Measurements from ENCODE around the gene ADRA2B.

ADRA2B gene

GRCh38 chr2:96114903-96115581 lies 1.3 kb downstream of the ADRA2B start:
- TF ChIP-seq FOXP2 (optimal IDR thresholded peaks at IDR 0.05; ENCODE audit: borderline replicate concordance, extremely low read depth, extremely low read length, insufficient read depth) (no peak), POLR2AphosphoS5 (IDR thresholded peaks at IDR 0.05; ENCODE audit: low read depth, low read length) (no peak), REST (IDR thresholded peaks at IDR 0.05; ENCODE audit: insufficient read depth in 1 of 2, low read depth in 2 of 2, low read length in 2 of 2) (no peak), SIN3A (IDR thresholded peaks at IDR 0.05; ENCODE audit: borderline replicate concordance, insufficient read depth, low read length) (no peak), TAF1 (IDR thresholded peaks at IDR 0.05; ENCODE audit: borderline replicate concordance, insufficient read depth, low read length) (no peak)

- TF ChIP-seq FOXP2 (optimal IDR thresholded peaks at IDR 0.05; ENCODE audit: borderline replicate concordance, extremely low read depth, extremely low read length, insufficient read depth) (no peak), SIN3A (IDR thresholded peaks at IDR 0.05; ENCODE audit: borderline replicate concordance, insufficient read depth, low read length) (no peak), POLR2AphosphoS5 (IDR thresholded peaks at IDR 0.05; ENCODE audit: low read depth, low read length) (no peak), TAF1 (IDR thresholded peaks at IDR 0.05; ENCODE audit: borderline replicate concordance, insufficient read depth, low read length) (no peak), REST (IDR thresholded peaks at IDR 0.05; ENCODE audit: insufficient read depth in 1 of 2, low read depth in 2 of 2, low read length in 2 of 2) (no peak)
Measured at GRCh38 chr2:96114546-96114902, 1.8 kb downstream of the ADRA2B start.

- TF ChIP-seq FOXP2 (optimal IDR thresholded peaks at IDR 0.05; ENCODE audit: borderline replicate concordance, extremely low read depth, extremely low read length, insufficient read depth) (no peak), REST (IDR thresholded peaks at IDR 0.05; ENCODE audit: insufficient read depth in 1 of 2, low read depth in 2 of 2, low read length in 2 of 2) (no peak)
Measured at GRCh38 chr2:96113951-96114350, 2.4 kb downstream of the ADRA2B start.

- TF ChIP-seq TAF1 (IDR thresholded peaks at IDR 0.05; ENCODE audit: borderline replicate concordance, insufficient read depth, low read length) (no peak), SIN3A (IDR thresholded peaks at IDR 0.05; ENCODE audit: borderline replicate concordance, insufficient read depth, low read length) (no peak), REST (IDR thresholded peaks at IDR 0.05; ENCODE audit: insufficient read depth in 1 of 2, low read depth in 2 of 2, low read length in 2 of 2) (no peak), FOXP2 (optimal IDR thresholded peaks at IDR 0.05; ENCODE audit: borderline replicate concordance, extremely low read depth, extremely low read length, insufficient read depth) (no peak), POLR2AphosphoS5 (IDR thresholded peaks at IDR 0.05; ENCODE audit: low read depth, low read length) (no peak)
Measured at GRCh38 chr2:96113367-96113677, 3.0 kb downstream of the ADRA2B start.

Data from PFSK-1 (cell line).